Heart left ventricle (tissue), 16 donors: ENCODE measurements around the gene FAF1. TPM values are rescaled to one million over a fixed set of nuclear protein-coding genes. Genes with fewer than 3 reads are reported as not detected.

Source experiments
- ATAC-seq, 4 donors: fragments of 200-7000 bp; cut with Tn5 transposase; one replicate each; pipeline ENCODE4 v1.9.1; 2020 to 2022; ENCODE audit warnings: moderate library complexity in 4 of 4, mild to moderate bottlenecking in 3 of 4, moderate number of reproducible peaks in 1 of 4
- DNase-seq, 5 donors: peaks; one replicate each; pipeline ENCODE4 v3.0.0-alpha.2; 2020
- H3K27ac ChIP-seq, 12 donors: fragments of 200-600 bp; sonication (generic) in 4 of 12; one replicate each; pipeline versions ENCODE4 v1.5.0 to v1.8.0; 2016 to 2022; ENCODE audit warnings: mild to moderate bottlenecking in 2 of 12
- H3K27me3 ChIP-seq, 9 donors: fragments of 200-600 bp; sonication (generic) in 2 of 9; one replicate each; pipeline versions ENCODE4 v1.5.1 to v1.8.0; 2016 to 2022; ENCODE audit warnings: mild to moderate bottlenecking in 3 of 9
- H3K36me3 ChIP-seq, 9 donors: fragments of 200-600 bp; sonication (generic) in 2 of 9; one replicate each; pipeline versions ENCODE4 v1.5.0 to v1.8.0; 2018 to 2022; ENCODE audit warnings: mild to moderate bottlenecking in 2 of 9
- H3K4me1 ChIP-seq, 12 donors: fragments of 200-600 bp; sonication (generic) in 4 of 12; one replicate each; pipeline versions ENCODE4 v1.5.0 to v1.8.0; 2016 to 2022; ENCODE audit warnings: mild to moderate bottlenecking in 3 of 12
- H3K4me3 ChIP-seq, 12 donors: fragments of 200-600 bp; sonication (generic) in 4 of 12; one replicate each; pipeline versions ENCODE4 v1.5.0 to v1.8.0; 2017 to 2022; ENCODE audit warnings: mild to moderate bottlenecking in 9 of 12, moderate library complexity in 4 of 12
- H3K9me3 ChIP-seq, 12 donors: fragments of 200-600 bp; sonication (generic) in 4 of 12; one replicate each; pipeline versions ENCODE4 v1.5.0 to v1.8.0; 2016 to 2022; ENCODE audit warnings: mild to moderate bottlenecking in 1 of 12
- CTCF ChIP-seq, 12 donors: fragments of 200-600 bp; sonication (generic) in 4 of 12; IDR thresholded peaks; one replicate each; pipeline versions ENCODE4 v1.5.0 to v1.8.0; 2018 to 2022; ENCODE audit warnings: antibody characterized with exemption in 12 of 12, mild to moderate bottlenecking in 5 of 12
- POLR2A ChIP-seq, 2 donors: fragments of 450-650 bp; IDR thresholded peaks; one replicate each; pipeline ENCODE4 v1.6.1; 2017; ENCODE audit warnings: antibody characterized with exemption in 2 of 2, mild to moderate bottlenecking in 2 of 2, moderate library complexity in 2 of 2
- WGBS, 4 donors: extraction: QIAGEN DNeasy Blood & Tissue Kit in 2 of 4; methylation state at CpG; one replicate each; pipeline versions ENCODE4 v1.1.5 to v1.1.7; 2013 to 2018; 5-methylcytosine and 5-hydroxymethylcytosine counted together
- intact Hi-C, 10 donors: fragments of 100-400 bp; cut with DNase I; formaldehyde crosslinking; loops; one replicate each; pipeline versions ENCODE4 v1.11.1 to v1.14.2; 2022
- polyA plus RNA-seq, 2 donors: library from polyadenylated mRNA; stranded (reverse); fragments of 200-250 nt; gene quantifications; one replicate each; pipeline ENCODE4 v1.2.3, GENCODE V29; 2013
- total RNA-seq, 9 donors: library from RNA; depleted of rRNA in 2 of 9; stranded (reverse); fragments of >200 nt in 2 of 9; fragmentation: NEBNext Ultra II Directional in 3 of 9; extraction: Animal tissue kit (Norgen Biotek cat#: 25700) in 3 of 9; gene quantifications; one replicate each; pipeline versions ENCODE4 v1.1.0 to v1.2.4, GENCODE V29; 2016 to 2023
- donor health status: ischemic (EF 13 %, LVEDD 7.1; RV severe dilation, severe dysfunction).
- donor health status: healthy with polysubstance abuse.
- donor health status: DM: no; HTN: yes; CAD: no.
- donor health status: DM: no; HTN: no; CAD: no.
- donor health status: ischemic (EF 25% LVEDD 6.9; RV normal size, moderate dysfunction).
- donor health status: ischemic (EF 25% LVEDD 5.7; RV mildly dilated, moderate dysfunction).
- donor health status: healthy.
- donor health status: DM: yes; HTN: yes; CAD: no.
- donor health status: ischemic (EF 35%, LVEDD 5.7; RV mildly dilated, moderate dysfunction).
- donor health status: nonischemic (EF 11% LVEDD 7.7; RV severe dilation, severe dysfunction).
- donor health status: DM: yes; HTN: yes; CAD: no.
- donor health status: PGD.
- donor health status: ischemic (EF 29% LVEDD 5.4; RV normal size, mild dysfunction).
- donor health status: nonischemic (EF 23%, LVEDD 6.1; RV moderate dilation, normal function).

FAF1 gene
- total and polyA plus RNA-seq, 11 donors = 41.0 to 112 (median 81.3) TPM

DNA sequence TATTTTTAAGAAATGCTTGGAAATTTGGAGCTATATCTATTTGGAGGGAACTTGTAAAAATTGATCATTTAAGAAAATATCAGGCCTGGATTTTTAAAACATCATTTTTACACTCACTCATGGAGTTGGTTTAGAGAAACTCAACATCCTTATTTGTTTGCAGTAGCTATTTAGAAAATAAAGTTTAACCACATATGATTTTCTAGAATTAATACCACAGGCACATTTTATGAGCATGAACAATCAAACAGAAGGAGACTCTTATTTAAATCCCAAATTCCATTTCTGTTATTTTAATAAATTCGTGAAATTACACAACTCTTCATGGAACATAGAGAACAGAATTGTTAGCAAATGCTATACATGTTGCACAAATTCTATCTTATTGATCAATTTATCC is 13.2 kb upstream of the FAF1 start:
- ATAC-seq = no peak
- peak overlapping the region in 6 of 12 donors; percentile 80 to 90 (median 86) for H3K4me3 ChIP-seq

DNA sequence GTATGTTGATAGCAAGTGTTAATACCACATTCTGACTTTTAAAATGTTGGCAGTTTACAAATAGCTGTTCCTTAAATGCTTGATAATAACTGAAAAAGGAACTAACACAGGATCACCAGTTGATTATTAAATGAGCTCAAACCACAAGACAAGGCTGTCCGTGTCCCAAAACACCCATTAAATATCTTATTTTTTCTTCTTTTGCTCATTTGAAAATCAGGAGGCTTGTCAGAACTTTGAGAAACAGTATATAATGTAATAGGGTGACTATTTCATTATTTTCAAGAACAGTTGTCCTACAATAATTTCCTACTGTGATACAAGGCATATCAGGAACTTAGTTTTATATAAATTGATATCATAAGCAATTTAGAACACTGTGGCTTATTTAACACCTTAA is 12.7 kb upstream of the FAF1 start:
- DNase-seq = no peak
- Histone ChIP-seq H3K27me3 (no peaks in the 10 kb centered on the region), H3K4me3 (peak overlapping the region in 8 of 12 donors; percentile 6 to 90 (median 84)), H3K4me1 (peaks cover 0 to 37% (median 5%) of the 10 kb centered on the region in 12 donors), H3K27ac (peak overlapping the region in 4 of 12 donors; percentile 25 to 92 (median 44)), H3K36me3 (no peaks in the 10 kb centered on the region), H3K9me3 (no peaks in the 10 kb centered on the region)
- no peak for ATAC-seq
- intact Hi-C loops = loop anchor here in 1 of 10 donors (10.0 kb wide), 1 partner anchor 262 kb away; the partner anchor contains the start of gene RNF11
- WGBS, 4 donors = 44 to 70% (median 52%) methylated on average over 1 of the region's 1 CpG
- TF ChIP-seq POLR2A (IDR thresholded peaks at IDR 0.05) (no peak), CTCF (IDR thresholded peaks at IDR 0.05) (no peak)

More for the DNA sequence above, 13.2 kb upstream of the FAF1 start:
- H3K27me3 ChIP-seq = no peaks in the 10 kb centered on the region
- no peak for TF ChIP-seq POLR2A (IDR thresholded peaks at IDR 0.05)
- TF ChIP-seq CTCF (IDR thresholded peaks at IDR 0.05) = no peak
- H3K36me3 ChIP-seq = no peaks in the 10 kb centered on the region
- WGBS, 4 donors = 91 to 93% (median 93%) methylated on average over 1 of the region's 1 CpG
- peak overlapping the region in 4 of 12 donors; percentile 8 to 92 (median 40) for H3K27ac ChIP-seq
- no peak for DNase-seq
- H3K4me1 ChIP-seq = peaks cover 0 to 35% (median 3%) of the 10 kb centered on the region in 12 donors
- no peaks in the 10 kb centered on the region for H3K9me3 ChIP-seq
- intact Hi-C loops = loop anchor here in 1 of 10 donors (10.0 kb wide), 1 partner anchor 262 kb away; the partner anchor contains the start of gene RNF11

DNA sequence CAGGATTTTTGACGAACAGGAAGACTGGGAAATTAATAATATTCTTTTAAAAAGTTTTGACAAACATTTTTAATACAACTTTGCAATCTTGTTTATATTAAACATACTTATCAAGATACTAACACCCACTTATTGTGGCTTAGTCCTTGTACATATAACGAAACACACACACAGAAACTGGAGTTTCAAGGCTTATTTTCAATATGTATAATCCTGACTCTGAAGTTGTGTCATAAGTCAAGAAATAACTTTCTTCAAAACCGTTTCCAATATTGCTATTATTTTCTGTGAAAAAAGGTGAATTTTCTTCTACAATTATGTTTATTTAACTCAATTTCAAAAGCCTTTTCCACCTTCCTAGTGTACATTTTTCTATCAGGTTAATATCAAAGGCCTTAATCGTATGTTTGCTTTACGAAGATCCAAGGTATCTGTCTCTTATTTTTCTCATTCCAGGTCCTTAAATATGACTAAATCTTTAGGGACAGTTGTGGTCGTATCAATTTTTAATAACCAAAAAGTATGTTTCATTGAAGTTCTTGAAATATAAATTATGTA is 11.8 kb upstream of the FAF1 start:
- H3K9me3 ChIP-seq = no peaks in the 10 kb centered on the region
- intact Hi-C loops = loop anchor here in 1 of 10 donors (10.0 kb wide), 1 partner anchor 263 kb away; the partner anchor contains the start of gene RNF11
- ATAC-seq = no peak
- DNase-seq = no peak
- 44 to 59% (median 53%) methylated on average over 6 of the region's 6 CpGs for WGBS, 4 donors
- H3K36me3 ChIP-seq = no peaks in the 10 kb centered on the region
- TF ChIP-seq POLR2A (IDR thresholded peaks at IDR 0.05) (no peak), CTCF (IDR thresholded peaks at IDR 0.05) (no peak)
- peaks cover 0 to 46% (median 13%) of the 10 kb centered on the region in 12 donors for H3K4me1 ChIP-seq
- peak overlapping the region in 8 of 12 donors; percentile 5 to 99 (median 93) for H3K27ac ChIP-seq
- peak overlapping the region in 11 of 12 donors; percentile 57 to 91 (median 82) for H3K4me3 ChIP-seq
- no peaks in the 10 kb centered on the region for H3K27me3 ChIP-seq

DNA sequence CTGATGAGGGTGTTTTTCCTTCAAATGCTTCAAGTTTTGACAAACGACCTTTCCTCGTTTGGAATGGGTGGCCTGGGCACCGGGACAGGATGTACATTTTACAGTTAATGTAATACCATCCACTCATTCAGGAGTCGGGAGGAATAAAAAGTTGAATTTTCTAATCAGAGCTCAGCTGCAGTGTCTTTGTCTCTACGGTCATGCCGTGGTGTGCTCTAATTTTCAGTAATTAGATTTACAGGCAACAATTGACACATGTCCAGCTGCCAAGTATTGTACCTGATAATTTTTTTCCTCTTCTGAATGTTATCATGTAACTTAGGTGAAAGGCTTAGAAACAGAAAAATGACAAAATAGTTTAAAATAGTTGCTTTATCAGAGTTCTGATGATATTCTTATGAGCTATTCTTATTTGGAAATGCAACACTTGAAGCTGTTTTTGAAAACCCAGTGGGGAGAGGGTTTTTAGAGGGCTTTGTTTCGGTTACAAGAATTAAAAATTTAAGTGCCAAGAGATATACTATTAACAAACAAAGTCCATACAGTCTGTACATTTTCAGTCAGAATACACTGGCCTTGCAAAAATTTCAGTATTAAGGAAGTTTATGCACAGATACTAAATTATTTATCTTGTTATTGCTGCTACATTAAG is 11.0 kb upstream of the FAF1 start:
- Histone ChIP-seq H3K36me3 (no peaks in the 10 kb centered on the region), H3K4me1 (peaks cover 0 to 40% (median 12%) of the 10 kb centered on the region in 12 donors), H3K9me3 (no peaks in the 10 kb centered on the region), H3K4me3 (peak overlapping the region; percentile 57 to 91 (median 82)), H3K27ac (peak overlapping the region; percentile 92 to 99 (median 96)), H3K27me3 (no peaks in the 10 kb centered on the region)
- TF ChIP-seq POLR2A (IDR thresholded peaks at IDR 0.05) = no peak
- TF ChIP-seq CTCF (IDR thresholded peaks at IDR 0.05) = no peak
- intact Hi-C loops = loop anchor here in 1 of 10 donors (10.0 kb wide), 1 partner anchor 264 kb away; the partner anchor contains the start of gene RNF11
- no peak for DNase-seq
- 10 to 16% (median 11%) methylated on average over 7 of the region's 7 CpGs for WGBS, 4 donors
- no peak for ATAC-seq
